Cardiac septum (tissue), 1 donor: Measurements from ENCODE around the gene SLCO1A2. TPM values are rescaled to one million over a fixed set of nuclear protein-coding genes. Genes with fewer than 3 reads are reported as not detected.

Source experiments
- DNase-seq: peaks from one replicate; pipeline ENCODE4 v3.0.0-alpha.2; 2020; ENCODE audit warnings: low spot score
- intact Hi-C: fragments of 100-400 bp; cut with DNase I; formaldehyde crosslinking; loops from one replicate; pipeline ENCODE4 v1.14.0; 2022
- total RNA-seq: library from RNA; stranded (reverse); fragmentation: NEBNext Ultra II Directional; extraction: Animal tissue kit (Norgen Biotek cat#: 25700); gene quantifications from one replicate; pipeline ENCODE4 v1.2.1, GENCODE V29; 2021
- donor health status: DM: no; HTN: no; CAD: no.

The SLCO1A2 gene
- total RNA-seq, 1 donor from 2014 or later: not detected

GRCh38 chr12:21330682-21331253, 3.9 kb downstream of the SLCO1A2 start:
- DNase-seq: no peak
- intact Hi-C loops: no loop called here

GRCh38 chr12:21328578-21328977, 6.1 kb downstream of the SLCO1A2 start:
- intact Hi-C loops: no loop called here
- no peak for DNase-seq

- intact Hi-C loops: no loop called here
- no peak for DNase-seq
Observed at GRCh38 chr12:21324551-21324950, 10.2 kb downstream of the SLCO1A2 start.

GRCh38 chr12:21323736-21324135, 11.0 kb downstream of the SLCO1A2 start:
- intact Hi-C loops: no loop called here

GRCh38 chr12:21308785-21309184, 25.9 kb downstream of the SLCO1A2 start:
- intact Hi-C loops: no loop called here
- no peak for DNase-seq

More at GRCh38 chr12:21323736-21324135, 11.0 kb downstream of the SLCO1A2 start:
- no peak for DNase-seq

GRCh38 chr12:21305661-21306060, 29.1 kb downstream of the SLCO1A2 start:
- intact Hi-C loops: no loop called here

GRCh38 chr12:21300632-21301031, 34.1 kb downstream of the SLCO1A2 start:
- intact Hi-C loops: no loop called here
- no peak for DNase-seq

More at GRCh38 chr12:21305661-21306060, 29.1 kb downstream of the SLCO1A2 start:
- no peak for DNase-seq

GRCh38 chr12:21296751-21297406, 37.8 kb downstream of the SLCO1A2 start:
- intact Hi-C loops: no loop called here
- no peak for DNase-seq

GRCh38 chr12:21296348-21296747, 38.4 kb downstream of the SLCO1A2 start:
- DNase-seq: no peak
- intact Hi-C loops: no loop called here

GRCh38 chr12:21294176-21294575, 40.5 kb downstream of the SLCO1A2 start:
- intact Hi-C loops: no loop called here

GRCh38 chr12:21292111-21292510, 42.6 kb downstream of the SLCO1A2 start:
- intact Hi-C loops: no loop called here
- DNase-seq: no peak

More at GRCh38 chr12:21294176-21294575, 40.5 kb downstream of the SLCO1A2 start:
- no peak for DNase-seq

GRCh38 chr12:21289698-21290097, 45.0 kb downstream of the SLCO1A2 start:
- DNase-seq: no peak
- intact Hi-C loops: no loop called here

- DNase-seq: no peak
- intact Hi-C loops: no loop called here
Observed at GRCh38 chr12:21276826-21277225, 57.9 kb downstream of the SLCO1A2 start.

- intact Hi-C loops: no loop called here
- no peak for DNase-seq
Observed at GRCh38 chr12:21265932-21266331, 68.8 kb downstream of the SLCO1A2 start.

- DNase-seq: no peak
- intact Hi-C loops: no loop called here
Observed at GRCh38 chr12:21264232-21264631, 70.5 kb downstream of the SLCO1A2 start.

GRCh38 chr12:21257172-21257571, 77.5 kb downstream of the SLCO1A2 start:
- intact Hi-C loops: no loop called here
- no peak for DNase-seq

- no peak for DNase-seq
Observed at GRCh38 chr12:21252070-21252469, 82.6 kb downstream of the SLCO1A2 start.

GRCh38 chr12:21248679-21249078, 86.0 kb downstream of the SLCO1A2 start:
- intact Hi-C loops: no loop called here
- DNase-seq: no peak

More at GRCh38 chr12:21252070-21252469, 82.6 kb downstream of the SLCO1A2 start:
- intact Hi-C loops: no loop called here

- DNase-seq: no peak
- intact Hi-C loops: no loop called here
Observed at GRCh38 chr12:21239866-21240265, 94.9 kb downstream of the SLCO1A2 start.

GRCh38 chr12:21234395-21234794, 100.3 kb downstream of the SLCO1A2 start:
- no peak for DNase-seq
- intact Hi-C loops: no loop called here

GRCh38 chr12:21223930-21224329, 110.8 kb downstream of the SLCO1A2 start:
- no peak for DNase-seq
- intact Hi-C loops: no loop called here
